ENCODE results near the gene MRPL37. TPM values are rescaled to one million over a fixed set of nuclear protein-coding genes. Genes with fewer than 3 reads are reported as not detected.

The MRPL37 gene
- total and polyA plus RNA-seq, 2 of the 4 experiments (the other 2 are of a cell fraction), result 42.8 to 132 TPM

DNA sequence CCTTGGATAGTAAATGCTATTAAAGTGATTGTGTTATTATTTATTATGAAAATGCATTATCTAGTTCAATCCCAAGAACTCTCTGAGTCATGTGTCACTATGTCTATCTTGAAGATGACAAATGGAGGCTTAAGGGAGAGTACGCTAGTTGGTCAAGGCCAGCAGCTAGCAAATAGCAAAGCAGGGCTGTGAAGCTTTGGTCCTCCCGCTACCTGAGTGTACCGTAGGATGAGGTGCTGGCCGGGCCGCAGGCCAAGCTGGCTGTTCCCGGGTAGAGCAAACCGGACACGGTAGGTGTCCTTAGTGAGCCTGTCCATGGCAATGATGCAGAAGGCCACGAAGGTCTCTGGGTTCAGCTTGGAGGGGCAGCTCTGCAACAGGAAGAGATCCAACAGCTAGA, 9.4 kb upstream of the MRPL37 start:
- Histone ChIP-seq H3K27ac (ENCODE audit: insufficient read depth, low read length) (no peak overlapping the region), H3K4me2 (ENCODE audit: low read depth, low read length) (no peak overlapping the region), H3K27me3 (ENCODE audit: control insufficient read depth, insufficient read depth, low read length) (no peaks in the 10 kb centered on the region), H2BK15ac (ENCODE audit: low read depth, low read length) (no peak overlapping the region), H3K14ac (replicated peaks; ENCODE audit: low read depth, low read length) (no peak overlapping the region), H4K91ac (ENCODE audit: insufficient read depth, low read depth, low read length) (no peak overlapping the region), H3K36me3 (ENCODE audit: control insufficient read depth, insufficient read depth, low read length) (peaks cover 1% of the 10 kb centered on the region; the same call in 1 of the 2 replicates), H2AFZ (replicated peaks; ENCODE audit: low read length, poor library complexity) (no peak overlapping the region), H2AK9ac (replicated peaks; ENCODE audit: low read depth, low read length, poor library complexity) (no peak overlapping the region), H3K9ac (ENCODE audit: low read depth, low read length) (no peak overlapping the region), H3K9me3 (ENCODE audit: control insufficient read depth, insufficient read depth, low read length) (no peaks in the 10 kb centered on the region), H3K18ac (ENCODE audit: low read depth, low read length) (no peak overlapping the region), H4K20me1 (ENCODE audit: insufficient read depth, low read length) (no peaks in the 10 kb centered on the region), H3K4ac (ENCODE audit: low read depth, low read length) (no peak overlapping the region), H2BK5ac (ENCODE audit: low read depth, low read length, poor library complexity, severe bottlenecking) (no peak overlapping the region), H3K4me1 (ENCODE audit: control insufficient read depth, insufficient read depth, low read length) (peaks cover 1% of the 10 kb centered on the region; the same call in 1 of the 2 replicates), H3K56ac (ENCODE audit: extremely low read depth, insufficient read depth, low read length) (no peak overlapping the region), H3K79me1 (ENCODE audit: low read depth in 1 of 2, low read length in 2 of 2) (no peaks in the 10 kb centered on the region), H2BK20ac (ENCODE audit: low read depth, low read length) (no peak overlapping the region), H3K23ac (ENCODE audit: low read depth, low read length) (no peak overlapping the region), H3K4me3 (ENCODE audit: insufficient read depth, low read depth, low read length) (no peak overlapping the region), H4K8ac (ENCODE audit: low read depth in 2 of 2, low read length in 2 of 2) (no peak overlapping the region), H2BK120ac (ENCODE audit: low read depth, low read length) (no peak overlapping the region), H4K5ac (ENCODE audit: low read depth, low read length) (no peak overlapping the region), H3K9me1 (ENCODE audit: insufficient read depth, low read length) (peaks cover 9% of the 10 kb centered on the region; the same call in 1 of the 2 replicates), H2AK5ac (ENCODE audit: low read depth, low read length) (no peak overlapping the region)
- in situ Hi-C loops (cut with MboI; ENCODE audit: low sequenced_read_pairs) (no loop called here), dilution Hi-C loops (cut with HindIII; ENCODE audit: low sequenced_read_pairs, unreplicated experiment) (no loop called here), intact Hi-C loops (cut with micrococcal nuclease) (no loop called here)
- WGBS, 2 experiments (ENCODE audit: extremely low coverage in 2 of 2, insufficient read length in 1 of 2), result 91% methylated on average over 4 of the region's 9 CpGs; no CpG with 5 or more reads in 1 of the 2 experiments
- no peak for DNase-seq
- POLR2A ChIA-PET (ENCODE audit: unreplicated experiment), result no interaction called here
- no TSS peak for BruUV-seq (replicated peaks)
- ATAC-seq (ENCODE audit: low read depth), result no peak
- TF ChIP-seq MAZ (IDR thresholded peaks at IDR 0.05; ENCODE audit: borderline replicate concordance, low read depth, low read length) (no peak), NFE2L2 (IDR thresholded peaks at IDR 0.05; ENCODE audit: low read depth, low read length) (no peak), CHD1 (IDR thresholded peaks at IDR 0.05; ENCODE audit: low read depth, low read length) (no peak), SMC3 (IDR thresholded peaks at IDR 0.05; ENCODE audit: low read depth, low read length) (no peak), FOS (IDR thresholded peaks at IDR 0.05; ENCODE audit: low read depth, low read length) (no peak), CEBPB (IDR thresholded peaks at IDR 0.05; ENCODE audit: low read depth, low read length) (no peak), BHLHE40 (IDR thresholded peaks at IDR 0.05; ENCODE audit: low read depth, low read length) (no peak), MAFK (IDR thresholded peaks at IDR 0.05; ENCODE audit: low read depth, low read length) (no peak), RCOR1 (IDR thresholded peaks at IDR 0.05; ENCODE audit: insufficient replicate concordance, low read length) (no peak), POLR2A (IDR thresholded peaks at IDR 0.05; ENCODE audit: low read depth, low read length) (no peak), RFX5 (IDR thresholded peaks at IDR 0.05; ENCODE audit: low read depth, low read length) (no peak), MXI1 (IDR thresholded peaks at IDR 0.05; ENCODE audit: borderline replicate concordance, low read depth, low read length) (no peak), RAD21 (IDR thresholded peaks at IDR 0.05; ENCODE audit: low read length) (no peak)
- TF ChIP-seq, protein P1, sequence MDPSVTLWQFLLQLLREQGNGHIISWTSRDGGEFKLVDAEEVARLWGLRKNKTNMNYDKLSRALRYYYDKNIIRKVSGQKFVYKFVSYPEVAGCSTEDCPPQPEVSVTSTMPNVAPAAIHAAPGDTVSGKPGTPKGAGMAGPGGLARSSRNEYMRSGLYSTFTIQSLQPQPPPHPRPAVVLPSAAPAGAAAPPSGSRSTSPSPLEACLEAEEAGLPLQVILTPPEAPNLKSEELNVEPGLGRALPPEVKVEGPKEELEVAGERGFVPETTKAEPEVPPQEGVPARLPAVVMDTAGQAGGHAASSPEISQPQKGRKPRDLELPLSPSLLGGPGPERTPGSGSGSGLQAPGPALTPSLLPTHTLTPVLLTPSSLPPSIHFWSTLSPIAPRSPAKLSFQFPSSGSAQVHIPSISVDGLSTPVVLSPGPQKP (IDR thresholded peaks at IDR 0.05; ENCODE audit: borderline replicate concordance, low read depth, low read length), result no peak
- TF ChIP-seq, protein P2, sequence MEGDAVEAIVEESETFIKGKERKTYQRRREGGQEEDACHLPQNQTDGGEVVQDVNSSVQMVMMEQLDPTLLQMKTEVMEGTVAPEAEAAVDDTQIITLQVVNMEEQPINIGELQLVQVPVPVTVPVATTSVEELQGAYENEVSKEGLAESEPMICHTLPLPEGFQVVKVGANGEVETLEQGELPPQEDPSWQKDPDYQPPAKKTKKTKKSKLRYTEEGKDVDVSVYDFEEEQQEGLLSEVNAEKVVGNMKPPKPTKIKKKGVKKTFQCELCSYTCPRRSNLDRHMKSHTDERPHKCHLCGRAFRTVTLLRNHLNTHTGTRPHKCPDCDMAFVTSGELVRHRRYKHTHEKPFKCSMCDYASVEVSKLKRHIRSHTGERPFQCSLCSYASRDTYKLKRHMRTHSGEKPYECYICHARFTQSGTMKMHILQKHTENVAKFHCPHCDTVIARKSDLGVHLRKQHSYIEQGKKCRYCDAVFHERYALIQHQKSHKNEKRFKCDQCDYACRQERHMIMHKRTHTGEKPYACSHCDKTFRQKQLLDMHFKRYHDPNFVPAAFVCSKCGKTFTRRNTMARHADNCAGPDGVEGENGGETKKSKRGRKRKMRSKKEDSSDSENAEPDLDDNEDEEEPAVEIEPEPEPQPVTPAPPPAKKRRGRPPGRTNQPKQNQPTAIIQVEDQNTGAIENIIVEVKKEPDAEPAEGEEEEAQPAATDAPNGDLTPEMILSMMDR (conservative IDR thresholded peaks at IDR 0.05; ENCODE audit: low read depth, low read length), result no peak
- CTCF ChIA-PET, result interaction anchor here (1.6 kb wide), 1 partner anchor 9 kb away, joined by 3 read pairs; no protein-coding TSS in a partner anchor

Measured in IMR-90 (cell line).